HG03439 (cell line): ENCODE data around the gene TTC33.
A peak's percentile ranks its signal among the peaks of the same experiment; 100 is the strongest.
"Not testable (repeated sequence)": the region's sequence is repeated elsewhere in the genome, so short reads cannot be mapped to it uniquely, and the experiment has no call there.

Experiments
- ATAC-seq: cut with Tn5 transposase; IDR thresholded peaks from one replicate; pipeline ENCODE4 v1.9.1; 2021; ENCODE audit warnings: mild to moderate bottlenecking, moderate library complexity; ENCODE audit not compliant: unreplicated experiment

The TTC33 gene

DNA sequence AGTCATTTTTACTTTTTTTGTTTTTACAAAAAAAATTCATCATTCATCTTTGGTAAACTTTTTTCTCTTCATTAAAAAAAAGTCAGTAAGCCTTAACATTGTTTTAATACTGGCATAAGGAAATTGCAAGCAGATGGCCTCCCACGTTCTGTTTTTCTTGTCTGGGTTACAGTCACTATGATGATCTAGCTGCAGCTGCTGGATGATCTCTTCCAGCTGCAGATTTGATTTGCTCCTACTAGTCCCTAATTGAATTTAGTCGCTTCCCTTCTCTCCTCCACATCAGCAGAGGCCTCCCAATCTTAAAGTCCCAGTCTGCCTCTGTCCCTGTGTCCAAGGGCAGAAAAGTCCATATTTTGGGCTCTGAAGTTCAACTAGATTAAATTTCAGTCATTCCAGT, 182.8 kb downstream of the TTC33 start:
- no peak for ATAC-seq

DNA sequence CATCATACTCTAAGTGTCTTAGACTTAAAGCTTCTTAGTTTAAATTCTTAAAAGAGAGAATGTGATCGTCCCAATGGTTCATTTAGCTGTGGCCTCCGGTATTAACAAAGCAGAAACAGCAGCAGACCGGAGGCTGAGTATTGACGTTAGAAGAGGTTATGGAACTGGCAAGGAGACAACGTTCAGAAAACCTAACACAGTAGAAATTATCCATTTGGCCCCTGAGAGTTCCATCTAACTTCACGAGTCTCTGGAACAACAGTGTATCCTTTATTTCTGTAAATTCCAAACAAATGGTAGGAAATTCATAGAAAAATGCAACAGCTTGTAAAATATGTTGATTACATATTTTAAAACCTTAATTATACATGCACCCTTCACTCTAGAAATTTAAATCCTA, 183.4 kb downstream of the TTC33 start:
- no peak for ATAC-seq

DNA sequence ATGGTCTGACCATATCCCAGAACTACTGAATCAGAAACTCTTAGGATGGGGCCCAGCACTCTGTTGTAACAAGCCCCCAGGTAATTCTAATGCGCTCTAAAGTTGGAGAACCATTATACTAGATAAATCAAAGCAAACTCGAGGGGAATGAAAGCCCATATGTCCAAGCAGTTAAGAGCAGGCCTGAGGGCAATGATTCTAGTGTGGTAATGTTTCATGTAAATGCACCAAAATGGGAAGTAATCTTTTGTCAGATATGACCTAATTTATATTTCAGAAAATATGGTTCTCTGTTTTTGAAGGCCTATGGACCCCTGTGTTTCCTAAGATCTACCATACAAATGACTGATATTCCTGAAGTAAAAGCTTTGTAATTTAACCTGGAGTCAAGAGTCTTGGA, 184.0 kb downstream of the TTC33 start:
- ATAC-seq, result no peak

DNA sequence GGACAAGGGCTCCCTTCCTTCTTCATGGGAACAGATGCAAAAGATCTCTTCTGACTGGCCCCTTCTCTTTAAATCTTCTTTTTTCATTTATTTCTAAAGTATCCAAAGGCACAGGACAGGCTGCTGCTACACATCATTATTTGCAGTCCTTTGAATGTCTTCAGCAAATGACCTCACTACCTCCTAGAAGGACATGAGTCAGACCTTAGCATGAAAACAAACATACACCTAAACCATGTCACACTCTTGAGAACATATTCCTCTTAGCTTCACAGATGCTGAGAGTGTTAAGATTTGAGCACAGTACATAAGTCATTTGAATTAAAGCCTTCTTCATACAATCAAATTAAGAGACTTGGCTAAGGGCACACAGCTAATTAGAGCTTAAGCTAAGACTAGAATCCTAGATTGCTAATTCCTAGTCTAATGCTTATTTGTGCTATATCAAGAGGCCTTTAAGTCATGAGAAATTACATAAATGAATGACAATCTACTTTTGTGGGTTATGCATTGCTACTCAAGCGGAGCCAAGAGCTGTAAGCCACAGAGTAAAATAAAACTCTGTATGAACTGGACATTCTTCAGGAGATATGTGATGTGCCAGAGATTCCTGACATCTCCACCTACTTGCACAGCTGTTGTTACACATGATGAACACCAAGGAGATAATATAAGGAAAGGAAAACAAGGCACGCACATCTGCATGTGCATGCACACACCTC, 185.2 kb downstream of the TTC33 start:
- peak; percentile 88 for ATAC-seq

DNA sequence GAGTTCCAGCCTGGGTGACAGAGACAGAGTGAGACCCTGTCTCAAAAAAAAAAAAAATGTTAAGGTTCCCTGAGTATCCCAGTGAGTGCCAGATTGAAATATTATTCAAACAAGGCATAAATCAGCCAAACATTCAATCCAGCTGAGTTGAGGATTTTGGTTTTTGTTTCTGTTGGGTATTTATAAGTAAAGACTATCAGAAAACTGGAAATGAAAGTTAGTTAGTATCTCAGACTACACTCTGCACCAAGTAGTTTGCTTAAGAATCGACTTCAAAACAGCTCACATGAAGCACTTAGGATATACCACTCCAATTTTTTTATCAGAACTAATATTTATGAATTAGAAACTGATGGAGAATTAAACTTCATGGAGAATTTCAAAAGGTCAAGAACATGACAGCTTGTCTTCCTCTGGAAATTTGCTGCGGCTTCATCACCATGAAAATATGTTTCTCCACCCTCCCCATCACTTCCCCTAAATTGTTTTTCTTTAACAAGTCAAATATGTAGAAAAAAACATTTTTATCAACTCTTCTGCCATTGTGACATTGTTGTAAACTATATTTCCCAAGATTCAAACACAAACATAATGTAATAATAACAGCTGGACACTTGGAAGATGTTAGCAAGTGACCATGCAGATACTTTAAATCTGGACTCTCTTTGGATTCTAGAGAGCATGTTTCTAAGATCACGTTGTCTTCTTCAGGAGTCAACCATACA, 186.1 kb downstream of the TTC33 start:
- ATAC-seq, result no peak

DNA sequence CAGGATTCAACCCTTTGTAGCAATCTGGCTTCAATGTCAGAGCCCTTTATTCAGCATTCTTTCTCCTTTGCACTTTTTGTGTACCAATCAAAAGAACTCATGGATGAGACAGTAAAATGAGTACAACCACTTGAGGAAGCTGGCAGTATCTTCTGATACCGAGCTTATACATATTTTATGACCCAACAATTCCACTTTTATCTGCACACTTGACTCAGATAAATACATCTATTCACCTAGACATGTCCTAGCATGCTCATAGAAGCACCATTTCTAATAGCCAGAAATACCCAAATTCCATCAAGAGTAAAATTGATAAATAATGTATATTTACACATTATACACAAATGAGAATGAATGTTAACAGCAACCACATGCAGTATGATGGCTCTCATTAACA, 187.2 kb downstream of the TTC33 start:
- ATAC-seq, result no peak

DNA sequence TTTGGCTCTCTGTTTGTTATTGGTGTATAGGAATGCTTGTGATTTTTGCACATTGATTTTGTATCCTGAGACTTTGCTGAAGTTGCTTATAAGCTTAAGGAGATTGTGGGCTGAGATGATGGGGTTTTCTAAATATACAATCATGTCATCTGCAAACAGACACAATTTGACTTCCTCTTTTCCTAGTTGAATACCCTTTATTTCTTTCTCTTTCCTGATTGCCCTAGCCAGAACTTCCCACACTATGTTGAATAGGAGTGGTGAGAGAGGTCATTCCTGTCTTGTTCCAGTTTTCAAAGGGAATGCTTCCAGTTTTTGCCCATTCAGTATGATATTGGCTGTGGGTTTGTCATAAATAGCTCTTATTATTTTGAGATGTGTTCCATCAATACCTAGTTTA, 192.6 kb downstream of the TTC33 start:
- not testable (repeated sequence) for ATAC-seq

DNA sequence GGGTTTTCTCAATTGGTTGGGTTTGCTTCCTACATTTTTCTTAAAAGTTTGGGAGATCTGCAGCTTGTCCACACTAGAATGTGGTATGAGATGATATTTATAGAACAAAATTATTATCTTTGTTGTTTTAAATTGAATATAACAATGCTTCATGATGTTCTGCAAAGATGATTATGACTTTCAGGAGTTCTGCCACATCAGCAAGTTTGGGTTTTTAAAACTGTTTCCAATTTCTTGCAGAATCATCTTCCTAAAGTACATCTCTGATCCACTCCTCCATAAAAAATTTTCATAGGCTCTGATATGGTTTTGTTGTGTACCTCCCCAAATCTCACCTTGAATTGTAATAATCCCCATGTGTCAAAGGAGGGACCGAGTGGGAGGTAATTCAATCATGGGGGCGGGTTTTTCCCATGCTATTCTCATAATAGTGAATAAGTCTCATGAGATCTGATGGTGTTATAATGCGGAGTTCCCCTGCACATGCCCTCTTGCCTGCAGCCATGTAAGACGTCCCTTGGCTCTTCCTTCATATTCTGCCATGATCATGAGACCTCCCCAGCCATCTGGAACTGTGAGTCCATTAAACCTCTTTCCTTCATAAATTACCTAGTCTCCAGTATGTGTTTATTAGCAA, 195.2 kb downstream of the TTC33 start:
- no peak for ATAC-seq

DNA sequence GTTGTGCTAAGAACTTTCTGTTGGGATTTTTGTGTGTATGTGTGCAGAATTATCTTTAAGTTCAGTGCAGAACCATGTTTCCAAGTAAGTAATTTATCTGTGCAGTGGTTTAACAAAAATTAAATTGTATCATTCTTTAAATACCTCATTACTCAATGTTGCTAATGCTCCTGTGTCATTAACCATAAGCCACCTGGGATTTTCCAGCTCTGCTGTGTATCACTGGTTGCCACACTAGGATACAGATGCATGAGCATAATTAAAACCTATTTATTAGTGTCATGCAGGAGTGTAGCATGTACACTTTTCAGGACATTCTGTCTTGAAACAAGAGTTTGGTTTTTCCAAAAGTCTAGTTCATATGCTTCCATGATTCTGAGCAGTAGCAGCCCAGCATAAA, 196.5 kb downstream of the TTC33 start:
- no peak for ATAC-seq

DNA sequence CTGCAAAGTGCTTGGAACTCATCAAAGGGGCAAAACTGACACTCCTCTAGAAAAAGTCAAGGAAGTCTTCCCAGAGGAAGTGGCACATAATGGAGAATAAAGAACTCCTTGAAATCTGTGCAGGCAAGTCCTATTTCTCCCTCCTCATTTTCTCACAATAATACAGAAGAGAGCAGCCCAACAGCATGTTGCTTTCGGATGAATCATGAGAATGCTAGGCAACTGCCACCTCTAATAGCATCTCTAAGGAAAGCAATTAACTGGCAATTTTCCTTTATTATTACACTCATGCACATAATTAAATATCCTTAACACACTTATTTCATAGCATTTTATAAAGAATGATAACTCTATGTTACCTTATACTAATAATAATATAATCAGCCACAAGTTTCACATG, 198.3 kb downstream of the TTC33 start:
- no peak for ATAC-seq

DNA sequence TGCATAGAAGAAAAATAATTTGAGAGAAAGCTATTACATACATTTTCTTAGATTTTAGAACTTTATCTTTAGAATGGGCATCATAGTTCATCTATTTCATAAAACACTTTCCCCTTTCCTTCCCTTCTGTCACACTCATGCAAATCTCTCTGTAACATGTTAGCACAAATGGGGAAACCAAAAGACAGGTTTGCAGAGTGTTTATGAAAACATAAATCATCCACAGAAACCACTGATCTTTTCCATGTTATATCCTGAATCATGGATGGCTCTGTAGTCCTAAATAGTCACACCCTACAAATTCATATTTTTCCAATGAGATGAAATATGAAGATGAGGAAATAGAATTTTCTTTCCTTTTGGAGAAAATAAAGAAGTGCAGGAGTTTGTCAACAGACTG, 198.9 kb downstream of the TTC33 start:
- ATAC-seq, result no peak

DNA sequence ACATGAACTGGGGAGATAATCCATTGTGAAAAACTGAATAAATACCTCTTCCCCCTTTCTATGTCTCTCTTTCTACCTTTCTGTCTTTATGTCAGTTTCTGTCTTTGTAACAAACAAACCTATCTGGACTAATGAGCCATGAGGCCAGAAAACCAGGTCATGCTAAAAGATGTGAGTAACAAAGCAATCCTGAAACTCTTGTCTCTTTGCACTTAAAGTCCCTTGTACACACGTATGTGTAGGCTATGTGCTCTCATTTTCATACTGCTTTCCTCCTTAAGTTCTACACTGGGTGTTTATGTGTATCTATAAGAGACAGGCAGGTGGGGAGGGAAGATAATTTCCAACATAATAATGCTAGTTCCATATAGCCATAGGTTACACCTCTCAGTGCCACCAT, 199.9 kb downstream of the TTC33 start:
- ATAC-seq, result no peak

DNA sequence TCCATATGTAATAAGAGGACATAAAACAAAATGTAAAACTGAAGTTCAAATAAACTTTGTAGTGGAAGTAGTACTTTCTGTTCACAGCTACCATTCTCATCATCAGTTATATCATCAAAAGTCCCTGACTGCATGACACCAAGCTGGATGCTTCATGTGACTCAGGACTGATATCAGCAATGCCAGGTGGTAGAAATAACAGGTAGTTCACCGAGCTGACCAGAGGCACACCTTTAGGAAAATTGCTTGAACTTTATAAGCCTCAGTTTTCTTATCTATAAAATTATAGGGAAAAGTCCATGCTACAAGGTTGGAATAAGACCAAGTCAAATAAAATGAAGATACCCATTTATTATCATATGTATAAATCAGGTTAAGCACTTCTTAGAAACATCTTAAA, 200.9 kb downstream of the TTC33 start:
- no peak for ATAC-seq

DNA sequence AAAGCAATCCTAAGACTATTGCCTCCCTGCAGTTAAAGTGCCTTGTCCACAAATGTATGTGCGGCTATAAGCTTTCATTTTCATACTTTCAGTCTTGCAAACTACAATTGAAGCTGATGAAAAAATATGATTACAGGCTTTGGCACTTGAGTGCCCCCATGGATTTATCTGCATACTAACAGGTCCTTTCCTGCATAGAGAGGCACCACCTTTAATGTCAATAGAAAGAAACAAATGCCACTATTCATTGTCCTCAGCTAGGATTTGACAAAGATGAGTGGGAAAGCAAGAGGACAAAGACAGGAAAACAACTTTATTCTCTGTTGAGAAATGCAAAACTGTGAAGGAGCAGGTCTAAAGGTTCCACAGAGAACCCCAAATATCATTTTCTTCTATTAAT, 201.7 kb downstream of the TTC33 start:
- ATAC-seq, result no peak

DNA sequence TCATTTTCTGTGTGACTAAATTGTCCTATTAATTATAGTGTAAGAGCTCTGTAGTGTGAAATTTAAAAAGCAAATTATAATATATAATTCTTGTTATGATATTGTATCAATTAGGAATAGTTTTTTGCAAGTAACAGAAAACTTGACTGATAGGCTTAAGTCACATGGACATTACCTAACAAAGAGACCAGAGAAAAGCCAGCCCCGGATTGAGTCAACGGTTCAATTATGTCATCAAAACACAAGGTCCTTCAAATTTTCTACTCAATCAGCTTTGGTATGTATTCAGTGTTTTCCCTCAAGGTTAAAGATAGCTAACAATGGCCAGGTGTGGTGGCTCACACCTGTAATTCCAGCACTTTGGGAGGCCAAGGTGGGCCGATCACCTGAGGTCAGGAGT, 202.8 kb downstream of the TTC33 start:
- no peak for ATAC-seq

DNA sequence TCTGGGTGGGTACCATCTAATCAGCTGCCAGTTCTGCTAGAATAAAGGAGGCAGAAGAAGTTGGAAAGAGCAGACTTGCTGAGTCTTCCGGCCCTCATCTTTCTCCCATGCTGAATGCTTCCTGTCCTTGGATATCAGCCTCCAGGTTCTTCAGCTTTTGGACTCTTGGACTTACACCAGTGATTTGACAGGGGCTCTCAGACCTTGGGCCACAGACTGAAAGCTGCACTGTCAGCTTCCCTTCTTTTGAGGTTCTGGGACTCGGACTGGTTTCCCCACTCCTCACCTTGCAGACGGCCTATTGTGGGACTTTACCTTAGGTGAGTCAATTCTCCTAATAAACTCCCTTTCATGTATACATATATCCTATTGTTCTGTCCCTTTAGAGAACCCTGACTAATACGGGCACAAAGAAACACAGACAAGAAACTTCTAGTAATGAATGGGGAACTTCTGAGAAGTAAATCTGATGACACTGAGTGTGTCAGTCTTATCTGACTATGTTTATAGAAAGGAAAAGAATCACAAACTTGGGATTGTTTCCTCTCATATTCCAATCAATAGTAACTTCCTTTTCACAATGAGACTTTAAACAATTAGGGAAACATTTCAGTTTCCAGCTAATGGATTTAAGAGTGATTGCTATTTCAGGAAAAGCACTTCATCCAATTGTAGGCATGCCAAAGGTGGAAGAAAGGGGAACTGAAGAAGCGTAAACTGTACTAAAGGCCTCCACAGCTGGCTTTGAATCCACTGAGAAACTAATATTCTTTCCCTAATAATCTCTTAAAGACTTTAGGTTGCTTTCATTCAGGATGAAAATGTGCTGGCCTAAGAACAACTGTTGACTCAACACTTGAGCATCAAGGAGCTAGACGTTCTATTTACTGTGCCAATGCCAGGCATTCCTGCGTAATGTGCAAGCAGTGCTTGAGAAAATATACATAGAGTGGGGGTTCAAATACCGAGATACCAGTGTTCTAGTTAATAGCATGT, 204.0 kb downstream of the TTC33 start:
- no peak for ATAC-seq

DNA sequence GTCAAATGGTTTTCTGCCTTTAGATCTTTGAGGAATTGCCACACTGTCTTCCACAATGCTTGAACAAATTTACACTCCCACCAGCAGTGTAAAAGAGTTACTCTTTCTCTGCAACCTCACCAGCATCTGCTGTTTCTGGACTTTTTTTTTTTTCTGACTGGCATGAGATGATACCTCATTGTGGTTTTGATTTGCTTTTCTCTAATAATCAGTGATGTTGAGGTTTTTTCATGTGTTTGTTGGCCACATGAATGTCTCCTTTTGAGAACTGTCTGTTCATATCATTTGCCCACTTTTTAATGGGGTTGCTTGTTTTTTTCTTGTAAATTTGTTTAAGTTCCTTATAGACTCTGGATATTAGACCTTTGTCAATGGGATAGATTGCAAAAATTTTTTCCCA, 205.3 kb downstream of the TTC33 start:
- ATAC-seq, result no peak

DNA sequence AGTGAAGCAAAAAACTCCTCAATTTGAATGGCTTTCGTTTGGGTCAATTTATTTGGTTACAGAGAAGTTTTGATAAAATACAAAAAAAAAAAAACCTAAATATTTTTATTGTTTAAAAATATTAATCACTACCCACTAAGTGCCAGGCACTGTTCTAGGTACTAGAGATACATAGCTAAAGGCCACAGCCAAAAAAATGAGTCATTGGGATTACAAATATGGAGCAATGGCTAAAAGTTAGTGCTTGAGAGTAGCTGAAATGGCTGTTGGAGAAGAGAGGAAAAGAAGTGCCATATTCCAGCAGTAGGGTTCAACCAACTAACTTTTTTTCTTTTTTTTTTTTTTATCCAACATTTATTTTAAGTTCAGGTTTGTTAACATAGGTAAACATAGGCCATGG, 206.1 kb downstream of the TTC33 start:
- no peak for ATAC-seq

DNA sequence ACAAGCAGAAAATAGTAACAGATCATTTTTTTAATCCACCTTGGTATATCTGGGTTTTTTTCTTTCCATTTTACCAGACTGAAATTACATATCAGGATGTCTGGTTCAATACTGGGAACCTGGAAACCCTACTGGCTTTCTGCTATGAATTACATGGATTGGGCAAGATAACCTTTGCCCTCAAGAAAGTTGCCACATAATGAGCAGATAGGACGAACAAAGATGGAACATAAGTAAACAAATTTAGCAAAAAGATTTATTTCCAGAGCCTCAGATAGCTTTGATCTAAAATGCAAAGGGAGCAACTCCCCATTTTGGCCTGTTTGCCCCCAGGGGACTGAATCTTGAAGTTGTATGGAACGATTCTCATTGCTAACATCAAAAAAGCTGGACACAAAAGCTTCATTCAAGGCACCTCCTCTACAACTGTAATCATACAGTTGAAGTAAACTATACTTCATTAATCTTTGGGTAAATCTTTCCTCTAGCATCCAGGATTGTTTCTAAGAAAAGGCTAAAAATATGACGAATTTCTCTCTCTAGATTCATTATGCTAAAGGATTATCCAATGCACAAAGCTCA, 207.7 kb downstream of the TTC33 start:
- no peak for ATAC-seq

DNA sequence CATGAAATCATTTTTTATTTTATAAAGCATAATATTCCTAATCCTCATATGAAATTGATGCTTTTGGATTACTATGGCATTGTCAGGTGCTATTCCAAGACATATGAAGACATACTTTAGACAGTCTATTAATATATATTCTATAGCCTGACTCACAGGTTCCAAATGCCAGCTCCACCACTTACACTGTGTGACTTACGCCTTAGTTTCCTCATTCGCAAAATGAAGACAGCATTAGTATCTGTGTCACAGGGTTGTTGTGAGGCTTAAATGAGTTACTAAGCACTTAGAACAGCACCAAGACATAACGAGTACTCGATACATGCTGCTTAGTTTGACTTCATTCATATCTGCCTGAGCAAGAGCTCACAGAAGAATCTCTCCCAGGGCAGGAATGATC, 208.2 kb downstream of the TTC33 start:
- ATAC-seq, result no peak

DNA sequence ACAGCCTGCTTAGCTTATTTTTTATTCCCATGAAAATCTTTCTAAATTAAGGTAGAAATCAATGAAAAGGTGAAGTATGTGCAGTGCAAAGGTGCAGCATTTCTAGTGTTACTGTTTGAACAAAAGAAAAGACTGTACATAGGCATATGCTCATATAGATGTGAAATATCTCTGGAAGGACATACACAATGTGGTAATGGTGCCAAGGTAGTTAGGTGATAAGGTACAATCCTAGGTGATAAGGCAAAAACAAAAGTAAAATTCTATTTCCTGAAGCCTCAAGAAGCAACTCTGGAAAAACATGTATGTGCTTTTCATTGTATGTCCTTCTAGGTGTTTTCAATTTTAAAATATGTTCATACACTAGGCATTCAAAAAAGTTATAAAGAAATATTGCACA, 215.5 kb downstream of the TTC33 start:
- no peak for ATAC-seq
